HG02852 (cell line): ENCODE measurements around the gene PROC.

Experiments used
- ATAC-seq: cut with Tn5 transposase; IDR thresholded peaks from one replicate; pipeline ENCODE4 v1.9.1; 2021; ENCODE audit warnings: mild to moderate bottlenecking, moderate library complexity; ENCODE audit not compliant: unreplicated experiment

The PROC gene

GRCh38 chr2:127418300-127419111, at the start of gene PROC:
TSS of gene PROC (plus strand) at chr2:127418427. CDS start at chr2:127419943, 1,516 bp downstream.
- ATAC-seq, result no peak

GRCh38 chr2:127370010-127370409, 48.2 kb upstream of the PROC start:
- ATAC-seq, result no peak

GRCh38 chr2:127371037-127371436, 47.2 kb upstream of the PROC start:
- ATAC-seq, result no peak

GRCh38 chr2:127373362-127374083, 44.7 kb upstream of the PROC start:
- ATAC-seq, result no peak

GRCh38 chr2:127376257-127376656, 42.0 kb upstream of the PROC start:
- no peak for ATAC-seq

GRCh38 chr2:127377262-127377661, 41.0 kb upstream of the PROC start:
- no peak for ATAC-seq

- no peak for ATAC-seq
Observed at GRCh38 chr2:127378720-127379119, 39.5 kb upstream of the PROC start.

- ATAC-seq, result no peak
Observed at GRCh38 chr2:127379712-127380355, 38.4 kb upstream of the PROC start.

- ATAC-seq, result no peak
Observed at GRCh38 chr2:127381762-127382161, 36.5 kb upstream of the PROC start.

- no peak for ATAC-seq
Observed at GRCh38 chr2:127382831-127383230, 35.4 kb upstream of the PROC start.

GRCh38 chr2:127384529-127384928, 33.7 kb upstream of the PROC start:
- no peak for ATAC-seq

- ATAC-seq, result no peak
Observed at GRCh38 chr2:127386246-127386645, 32.0 kb upstream of the PROC start.

GRCh38 chr2:127386764-127387654, 31.2 kb upstream of the PROC start:
- ATAC-seq, result peak; percentile 70

GRCh38 chr2:127387655-127388422, 30.4 kb upstream of the PROC start, which contains the start of gene MAP3K2:
TSS of gene MAP3K2 (minus strand) at chr2:127387975. CDS start at chr2:127343129, 44,846 bp downstream.
- peak; percentile 66 for ATAC-seq

- ATAC-seq, result peak; percentile 17
Observed at GRCh38 chr2:127388423-127389164, 29.6 kb upstream of the PROC start.

- ATAC-seq, result peak; percentile 15
Observed at GRCh38 chr2:127389778-127390435, 28.3 kb upstream of the PROC start.

- ATAC-seq, result no peak
Observed at GRCh38 chr2:127392133-127392827, 25.9 kb upstream of the PROC start.
